Stimulated activated CD8-positive, alpha-beta memory T cell treated with anti-CD3 and anti-CD28 coated beads, Interleukin-4, amount 100 ng/mL, for 4 hours (primary cell): ENCODE results near the gene SCAI.

ENCODE experiments used
- DNase-seq, 2 donors: peaks; one replicate each; pipeline ENCODE4 v3.0.0-alpha.2; 2020; ENCODE audit warnings: low read depth in 2 of 2, low spot score in 1 of 2

The SCAI gene

GRCh38 chr9:124894035-124894740 lies 249.1 kb downstream of the SCAI start:
- no peak for DNase-seq
